AG09319 (cell line): ENCODE results near the gene COPS2.
A peak's percentile ranks its signal among the peaks of the same experiment; 100 is the strongest.
"Not testable (repeated sequence)": the region's sequence is repeated elsewhere in the genome, so short reads cannot be mapped to it uniquely, and the experiment has no call there.

Source experiments
- DNase-seq: peaks from one replicate; pipeline ENCODE4 v3.0.0-alpha.2; 2010; ENCODE audit warnings: low read depth; ENCODE audit errors: extremely low read depth
- CTCF ChIP-seq: IDR thresholded peaks from 2 replicates; pipeline ENCODE4 v1.5.1; 2011; ENCODE audit warnings: low read depth, mild to moderate bottlenecking, inconsistent platforms, low read length, moderate library complexity

COPS2 gene

GRCh38 chr15:49188933-49189332, 33.5 kb upstream of the COPS2 start:
- TF ChIP-seq CTCF = no peak
- DNase-seq = no peak

- DNase-seq = no peak
- TF ChIP-seq CTCF = no peak
Observed at GRCh38 chr15:49187549-49188245, 32.3 kb upstream of the COPS2 start.

- TF ChIP-seq CTCF = no peak
- no peak for DNase-seq
Observed at GRCh38 chr15:49185473-49185872, 30.1 kb upstream of the COPS2 start.

GRCh38 chr15:49183741-49184140, 28.3 kb upstream of the COPS2 start:
- peak; percentile 30 for DNase-seq

GRCh38 chr15:49182128-49182527, 26.7 kb upstream of the COPS2 start:
- DNase-seq = no peak
- no peak for TF ChIP-seq CTCF

- no peak for DNase-seq
- no peak for TF ChIP-seq CTCF
Observed at GRCh38 chr15:49179433-49180190, 24.2 kb upstream of the COPS2 start.

GRCh38 chr15:49178497-49178896, 23.1 kb upstream of the COPS2 start:
- no peak for TF ChIP-seq CTCF
- DNase-seq = no peak

- DNase-seq = not testable (repeated sequence)
Observed at GRCh38 chr15:49175582-49176397, 20.4 kb upstream of the COPS2 start.
